Panc1 (cell line): ENCODE results near the gene MYO18B.

ENCODE experiments used
- CTCF ChIP-seq: fragments of 450-650 bp; IDR thresholded peaks from 2 replicates; pipeline ENCODE4 v1.5.1; 2017; ENCODE audit warnings: mild to moderate bottlenecking
- POLR2AphosphoS5 ChIP-seq: IDR thresholded peaks from 2 replicates; pipeline ENCODE4 v1.6.1; 2012; ENCODE audit warnings: mild to moderate bottlenecking, low read depth, low read length, moderate library complexity
- REST ChIP-seq, 2 experiments: IDR thresholded peaks; 2 replicates each; pipeline ENCODE4 v1.6.1; 2011 to 2012; ENCODE audit warnings: low read depth in 2 of 2, control low read depth in 1 of 2, low read length in 1 of 2, mild to moderate bottlenecking in 1 of 2, moderate library complexity in 1 of 2; ENCODE audit not compliant: insufficient read depth in 1 of 2
- SIN3A ChIP-seq: IDR thresholded peaks from 2 replicates; pipeline ENCODE4 v1.6.1; 2012; ENCODE audit warnings: low read depth, mild to moderate bottlenecking, low read length, moderate library complexity, borderline replicate concordance; ENCODE audit not compliant: insufficient read depth
- TCF7L2 ChIP-seq: IDR thresholded peaks from 2 replicates; pipeline ENCODE4 v1.6.1; 2011; ENCODE audit warnings: mild to moderate bottlenecking, low read depth, low read length, inconsistent platforms

GRCh38 chr22:25996669-25997068, 254.7 kb downstream of the MYO18B start:
- no peak for TF ChIP-seq POLR2AphosphoS5
- no peak for TF ChIP-seq CTCF
- no peak for TF ChIP-seq SIN3A
- TF ChIP-seq TCF7L2, result no peak
- no peak for TF ChIP-seq REST (IDR thresholded peaks at IDR 0.05; ENCODE audit: insufficient read depth in 1 of 2, low read depth in 2 of 2, low read length in 1 of 2)
